GM23338 (cell line): Measurements from ENCODE around the gene BORCS8.

Source experiments
- CREB1 ChIP-seq: fragments of 250-450 bp; sonication (Bioruptor Pico); IDR thresholded peaks from 2 replicates; pipeline ENCODE4 v1.5.0; 2020; ENCODE audit warnings: low read depth, mild to moderate bottlenecking, moderate library complexity
- ETS1 ChIP-seq: IDR thresholded peaks from 2 replicates; pipeline ENCODE4 v1.6.1; 2016; ENCODE audit warnings: antibody characterized with exemption
- EZH2 ChIP-seq: fragments of 200-600 bp; sonication (generic); IDR thresholded peaks from one replicate; pipeline ENCODE4 v1.8.0; 2017; ENCODE audit warnings: antibody characterized with exemption, mild to moderate bottlenecking, low read depth; ENCODE audit not compliant: unreplicated experiment
- EZH2phosphoT487 ChIP-seq: fragments of 200-600 bp; sonication (generic); IDR thresholded peaks from one replicate; pipeline ENCODE4 v1.8.1; 2018; ENCODE audit warnings: antibody characterized with exemption; ENCODE audit not compliant: unreplicated experiment
- JUNB ChIP-seq: IDR thresholded peaks from one replicate; pipeline ENCODE4 v1.6.1; 2016; ENCODE audit warnings: antibody characterized with exemption; ENCODE audit not compliant: unreplicated experiment
- NANOG ChIP-seq: IDR thresholded peaks from 2 replicates; pipeline ENCODE4 v1.6.1; 2016; ENCODE audit warnings: antibody characterized with exemption, borderline replicate concordance
- POLR2AphosphoS5 ChIP-seq: IDR thresholded peaks from 2 replicates; pipeline ENCODE4 v1.6.1; 2016; ENCODE audit warnings: antibody characterized with exemption, low read depth
- STAT1 ChIP-seq: IDR thresholded peaks from one replicate; pipeline ENCODE4 v1.6.1; 2016; ENCODE audit warnings: antibody characterized with exemption; ENCODE audit not compliant: unreplicated experiment
- ZNF114 ChIP-seq: fragments of 250-450 bp; sonication (Bioruptor Pico); IDR thresholded peaks from 2 replicates; pipeline ENCODE4 v1.5.0; 2020; ENCODE audit warnings: mild to moderate bottlenecking, moderate library complexity
- ZNF331 ChIP-seq: fragments of 250-450 bp; sonication (Bioruptor Pico); IDR thresholded peaks from 2 replicates; pipeline ENCODE4 v1.5.0; 2020; ENCODE audit warnings: low read depth, mild to moderate bottlenecking, moderate library complexity
- TF ChIP-seq, protein P1 (sequence below), 2 experiments: fragments of 200-600 bp in 1 of 2; sonication (generic) in 1 of 2; conservative IDR thresholded peaks; 2 replicates each; pipeline versions ENCODE4 v1.5.1 to v1.6.1; 2016 to 2017; ENCODE audit warnings: antibody characterized with exemption in 2 of 2, low read depth in 2 of 2, mild to moderate bottlenecking in 2 of 2, moderate library complexity in 1 of 2
- TF ChIP-seq, protein P2 (sequence below): IDR thresholded peaks from one replicate; pipeline ENCODE4 v1.6.1; 2018; ENCODE audit warnings: antibody characterized with exemption; ENCODE audit not compliant: unreplicated experiment
- TF ChIP-seq, protein P3 (sequence below): fragments of 250-450 bp; sonication (Bioruptor Pico); IDR thresholded peaks from 2 replicates; pipeline ENCODE4 v1.5.0; 2020; ENCODE audit warnings: mild to moderate bottlenecking, moderate library complexity

DNA sequence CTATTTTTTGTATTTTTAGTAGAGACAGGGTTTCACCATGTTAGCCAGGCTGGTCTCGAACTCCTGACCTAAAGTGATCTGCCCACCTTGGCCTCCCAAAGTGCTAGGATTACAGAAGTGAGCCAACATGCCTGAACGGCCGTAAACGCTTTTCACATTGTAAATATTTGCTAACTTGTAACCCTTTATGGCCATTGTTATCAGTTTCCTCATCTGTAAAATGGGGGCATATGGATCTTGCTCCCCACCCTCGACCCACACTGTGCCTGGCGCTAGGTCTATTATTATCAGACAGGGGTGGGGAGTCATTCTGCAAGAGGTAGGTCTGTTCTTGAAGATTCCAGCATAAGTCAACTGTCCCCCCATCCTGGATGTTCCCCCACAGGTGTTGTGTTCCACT is 31.7 kb upstream of the BORCS8 start:
- TF ChIP-seq, protein P1, sequence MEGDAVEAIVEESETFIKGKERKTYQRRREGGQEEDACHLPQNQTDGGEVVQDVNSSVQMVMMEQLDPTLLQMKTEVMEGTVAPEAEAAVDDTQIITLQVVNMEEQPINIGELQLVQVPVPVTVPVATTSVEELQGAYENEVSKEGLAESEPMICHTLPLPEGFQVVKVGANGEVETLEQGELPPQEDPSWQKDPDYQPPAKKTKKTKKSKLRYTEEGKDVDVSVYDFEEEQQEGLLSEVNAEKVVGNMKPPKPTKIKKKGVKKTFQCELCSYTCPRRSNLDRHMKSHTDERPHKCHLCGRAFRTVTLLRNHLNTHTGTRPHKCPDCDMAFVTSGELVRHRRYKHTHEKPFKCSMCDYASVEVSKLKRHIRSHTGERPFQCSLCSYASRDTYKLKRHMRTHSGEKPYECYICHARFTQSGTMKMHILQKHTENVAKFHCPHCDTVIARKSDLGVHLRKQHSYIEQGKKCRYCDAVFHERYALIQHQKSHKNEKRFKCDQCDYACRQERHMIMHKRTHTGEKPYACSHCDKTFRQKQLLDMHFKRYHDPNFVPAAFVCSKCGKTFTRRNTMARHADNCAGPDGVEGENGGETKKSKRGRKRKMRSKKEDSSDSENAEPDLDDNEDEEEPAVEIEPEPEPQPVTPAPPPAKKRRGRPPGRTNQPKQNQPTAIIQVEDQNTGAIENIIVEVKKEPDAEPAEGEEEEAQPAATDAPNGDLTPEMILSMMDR (conservative IDR thresholded peaks at IDR 0.05; ENCODE audit: low read depth in 2 of 2), result no peak
- TF ChIP-seq EZH2 (no peak), POLR2AphosphoS5 (no peak), STAT1 (no peak), ZNF331 (CRISPR knock-in tag) (no peak), EZH2phosphoT487 (no peak), CREB1 (no peak), NANOG (no peak), ZNF114 (no peak), JUNB (no peak), ETS1 (no peak)
- TF ChIP-seq, protein P2, sequence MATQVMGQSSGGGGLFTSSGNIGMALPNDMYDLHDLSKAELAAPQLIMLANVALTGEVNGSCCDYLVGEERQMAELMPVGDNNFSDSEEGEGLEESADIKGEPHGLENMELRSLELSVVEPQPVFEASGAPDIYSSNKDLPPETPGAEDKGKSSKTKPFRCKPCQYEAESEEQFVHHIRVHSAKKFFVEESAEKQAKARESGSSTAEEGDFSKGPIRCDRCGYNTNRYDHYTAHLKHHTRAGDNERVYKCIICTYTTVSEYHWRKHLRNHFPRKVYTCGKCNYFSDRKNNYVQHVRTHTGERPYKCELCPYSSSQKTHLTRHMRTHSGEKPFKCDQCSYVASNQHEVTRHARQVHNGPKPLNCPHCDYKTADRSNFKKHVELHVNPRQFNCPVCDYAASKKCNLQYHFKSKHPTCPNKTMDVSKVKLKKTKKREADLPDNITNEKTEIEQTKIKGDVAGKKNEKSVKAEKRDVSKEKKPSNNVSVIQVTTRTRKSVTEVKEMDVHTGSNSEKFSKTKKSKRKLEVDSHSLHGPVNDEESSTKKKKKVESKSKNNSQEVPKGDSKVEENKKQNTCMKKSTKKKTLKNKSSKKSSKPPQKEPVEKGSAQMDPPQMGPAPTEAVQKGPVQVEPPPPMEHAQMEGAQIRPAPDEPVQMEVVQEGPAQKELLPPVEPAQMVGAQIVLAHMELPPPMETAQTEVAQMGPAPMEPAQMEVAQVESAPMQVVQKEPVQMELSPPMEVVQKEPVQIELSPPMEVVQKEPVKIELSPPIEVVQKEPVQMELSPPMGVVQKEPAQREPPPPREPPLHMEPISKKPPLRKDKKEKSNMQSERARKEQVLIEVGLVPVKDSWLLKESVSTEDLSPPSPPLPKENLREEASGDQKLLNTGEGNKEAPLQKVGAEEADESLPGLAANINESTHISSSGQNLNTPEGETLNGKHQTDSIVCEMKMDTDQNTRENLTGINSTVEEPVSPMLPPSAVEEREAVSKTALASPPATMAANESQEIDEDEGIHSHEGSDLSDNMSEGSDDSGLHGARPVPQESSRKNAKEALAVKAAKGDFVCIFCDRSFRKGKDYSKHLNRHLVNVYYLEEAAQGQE, result no peak
- TF ChIP-seq, protein P3, sequence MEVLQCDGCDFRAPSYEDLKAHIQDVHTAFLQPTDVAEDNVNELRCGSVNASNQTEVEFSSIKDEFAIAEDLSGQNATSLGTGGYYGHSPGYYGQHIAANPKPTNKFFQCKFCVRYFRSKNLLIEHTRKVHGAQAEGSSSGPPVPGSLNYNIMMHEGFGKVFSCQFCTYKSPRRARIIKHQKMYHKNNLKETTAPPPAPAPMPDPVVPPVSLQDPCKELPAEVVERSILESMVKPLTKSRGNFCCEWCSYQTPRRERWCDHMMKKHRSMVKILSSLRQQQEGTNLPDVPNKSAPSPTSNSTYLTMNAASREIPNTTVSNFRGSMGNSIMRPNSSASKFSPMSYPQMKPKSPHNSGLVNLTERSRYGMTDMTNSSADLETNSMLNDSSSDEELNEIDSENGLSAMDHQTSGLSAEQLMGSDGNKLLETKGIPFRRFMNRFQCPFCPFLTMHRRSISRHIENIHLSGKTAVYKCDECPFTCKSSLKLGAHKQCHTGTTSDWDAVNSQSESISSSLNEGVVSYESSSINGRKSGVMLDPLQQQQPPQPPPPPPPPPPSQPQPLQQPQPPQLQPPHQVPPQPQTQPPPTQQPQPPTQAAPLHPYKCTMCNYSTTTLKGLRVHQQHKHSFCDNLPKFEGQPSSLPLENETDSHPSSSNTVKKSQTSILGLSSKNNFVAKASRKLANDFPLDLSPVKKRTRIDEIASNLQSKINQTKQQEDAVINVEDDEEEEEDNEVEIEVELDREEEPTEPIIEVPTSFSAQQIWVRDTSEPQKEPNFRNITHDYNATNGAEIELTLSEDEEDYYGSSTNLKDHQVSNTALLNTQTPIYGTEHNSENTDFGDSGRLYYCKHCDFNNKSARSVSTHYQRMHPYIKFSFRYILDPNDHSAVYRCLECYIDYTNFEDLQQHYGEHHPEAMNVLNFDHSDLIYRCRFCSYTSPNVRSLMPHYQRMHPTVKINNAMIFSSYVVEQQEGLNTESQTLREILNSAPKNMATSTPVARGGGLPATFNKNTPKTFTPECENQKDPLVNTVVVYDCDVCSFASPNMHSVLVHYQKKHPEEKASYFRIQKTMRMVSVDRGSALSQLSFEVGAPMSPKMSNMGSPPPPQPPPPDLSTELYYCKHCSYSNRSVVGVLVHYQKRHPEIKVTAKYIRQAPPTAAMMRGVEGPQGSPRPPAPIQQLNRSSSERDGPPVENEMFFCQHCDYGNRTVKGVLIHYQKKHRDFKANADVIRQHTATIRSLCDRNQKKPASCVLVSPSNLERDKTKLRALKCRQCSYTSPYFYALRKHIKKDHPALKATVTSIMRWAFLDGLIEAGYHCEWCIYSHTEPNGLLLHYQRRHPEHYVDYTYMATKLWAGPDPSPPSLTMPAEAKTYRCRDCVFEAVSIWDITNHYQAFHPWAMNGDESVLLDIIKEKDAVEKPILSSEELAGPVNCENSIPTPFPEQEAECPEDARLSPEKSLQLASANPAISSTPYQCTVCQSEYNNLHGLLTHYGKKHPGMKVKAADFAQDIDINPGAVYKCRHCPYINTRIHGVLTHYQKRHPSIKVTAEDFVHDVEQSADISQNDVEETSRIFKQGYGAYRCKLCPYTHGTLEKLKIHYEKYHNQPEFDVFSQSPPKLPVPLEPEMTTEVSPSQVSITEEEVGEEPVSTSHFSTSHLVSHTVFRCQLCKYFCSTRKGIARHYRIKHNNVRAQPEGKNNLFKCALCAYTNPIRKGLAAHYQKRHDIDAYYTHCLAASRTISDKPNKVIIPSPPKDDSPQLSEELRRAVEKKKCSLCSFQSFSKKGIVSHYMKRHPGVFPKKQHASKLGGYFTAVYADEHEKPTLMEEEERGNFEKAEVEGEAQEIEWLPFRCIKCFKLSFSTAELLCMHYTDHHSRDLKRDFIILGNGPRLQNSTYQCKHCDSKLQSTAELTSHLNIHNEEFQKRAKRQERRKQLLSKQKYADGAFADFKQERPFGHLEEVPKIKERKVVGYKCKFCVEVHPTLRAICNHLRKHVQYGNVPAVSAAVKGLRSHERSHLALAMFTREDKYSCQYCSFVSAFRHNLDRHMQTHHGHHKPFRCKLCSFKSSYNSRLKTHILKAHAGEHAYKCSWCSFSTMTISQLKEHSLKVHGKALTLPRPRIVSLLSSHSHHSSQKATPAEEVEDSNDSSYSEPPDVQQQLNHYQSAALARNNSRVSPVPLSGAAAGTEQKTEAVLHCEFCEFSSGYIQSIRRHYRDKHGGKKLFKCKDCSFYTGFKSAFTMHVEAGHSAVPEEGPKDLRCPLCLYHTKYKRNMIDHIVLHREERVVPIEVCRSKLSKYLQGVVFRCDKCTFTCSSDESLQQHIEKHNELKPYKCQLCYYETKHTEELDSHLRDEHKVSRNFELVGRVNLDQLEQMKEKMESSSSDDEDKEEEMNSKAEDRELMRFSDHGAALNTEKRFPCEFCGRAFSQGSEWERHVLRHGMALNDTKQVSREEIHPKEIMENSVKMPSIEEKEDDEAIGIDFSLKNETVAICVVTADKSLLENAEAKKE (CRISPR knock-in tag), result no peak
